Thoracic aorta (tissue), 2 donors: Measurements from ENCODE around the gene MAGEB1. TPM values are rescaled to one million over a fixed set of nuclear protein-coding genes. Genes with fewer than 3 reads are reported as not detected.

ENCODE experiments used
- ATAC-seq: fragments of 150-250 bp; one replicate; pipeline ENCODE4 v1.8.0; 2017; ENCODE audit warnings: low read depth; ENCODE audit not compliant: insufficient number of reproducible peaks, low FRiP score
- DNase-seq: peaks from one replicate; pipeline ENCODE4 v3.0.0-alpha.2; 2020; ENCODE audit warnings: low spot score
- H3K27ac ChIP-seq, 2 donors: fragments of 200-600 bp; sonication (generic); 1 replicate in 1 of 2; 2 replicates in 1 of 2; pipeline ENCODE4 v1.5.1; 2016; ENCODE audit warnings: mild to moderate bottlenecking in 2 of 2, moderate library complexity in 2 of 2
- H3K27me3 ChIP-seq: fragments of 200-600 bp; sonication (generic); replicated peaks from 2 replicates; pipeline ENCODE4 v1.6.0; 2016; ENCODE audit warnings: mild to moderate bottlenecking; ENCODE audit not compliant: insufficient read depth
- H3K36me3 ChIP-seq: fragments of 200-600 bp; sonication (generic); one replicate; pipeline ENCODE4 v1.5.1; 2016
- H3K4me1 ChIP-seq, 2 donors: fragments of 200-600 bp; sonication (generic); 1 replicate in 1 of 2; 2 replicates in 1 of 2; pipeline versions ENCODE4 v1.5.1 to v1.6.0; 2016; ENCODE audit warnings: low read depth in 2 of 2, mild to moderate bottlenecking in 1 of 2; ENCODE audit not compliant: control insufficient read depth in 1 of 2
- H3K4me3 ChIP-seq: fragments of 200-600 bp; sonication (generic); 2 replicates; pipeline ENCODE4 v1.5.1; 2016; ENCODE audit warnings: mild to moderate bottlenecking
- H3K9me3 ChIP-seq: fragments of 200-600 bp; sonication (generic); 2 replicates; pipeline ENCODE4 v1.5.1; 2016
- CTCF ChIP-seq: fragments of 200-600 bp; sonication (generic); IDR thresholded peaks from one replicate; pipeline ENCODE4 v1.5.1; 2019; ENCODE audit warnings: antibody characterized with exemption
- total RNA-seq, 2 donors: library from RNA; depleted of rRNA; stranded (reverse); fragments of >200 nt; gene quantifications; one replicate each; pipeline versions ENCODE4 v1.1.0 to v1.2.3, GENCODE V29; 2016

The MAGEB1 gene
- total RNA-seq, 2 donors from 2014 or later, result not detected

GRCh38 chrX:30283456-30284200 lies 36.7 kb downstream of the MAGEB1 start:
- H3K27me3 ChIP-seq, result no peaks in the 10 kb centered on the region
- no peaks in the 10 kb centered on the region for H3K4me1 ChIP-seq
- no peak overlapping the region for H3K4me3 ChIP-seq
- H3K27ac ChIP-seq, result peak overlapping the region in 1 of 2 donors; percentile 49
- no peaks in the 10 kb centered on the region for H3K36me3 ChIP-seq
- no peaks in the 10 kb centered on the region for H3K9me3 ChIP-seq
- no peak for TF ChIP-seq CTCF
- DNase-seq (no peak), ATAC-seq (peak; percentile 84)

GRCh38 chrX:30296408-30297254 lies 49.7 kb downstream of the MAGEB1 start:
- no peaks in the 10 kb centered on the region for H3K4me1 ChIP-seq
- no peak overlapping the region for H3K4me3 ChIP-seq
- DNase-seq (no peak), ATAC-seq (no peak)
- H3K27me3 ChIP-seq, result no peaks in the 10 kb centered on the region
- no peak overlapping the region for H3K27ac ChIP-seq
- H3K36me3 ChIP-seq, result no peaks in the 10 kb centered on the region
- no peak for TF ChIP-seq CTCF
- no peaks in the 10 kb centered on the region for H3K9me3 ChIP-seq

- no peak for DNase-seq
- Histone ChIP-seq H3K27ac (no peak overlapping the region), H3K9me3 (no peaks in the 10 kb centered on the region), H3K27me3 (no peaks in the 10 kb centered on the region), H3K4me1 (peaks cover 0 to 9% of the 10 kb centered on the region in 2 donors), H3K4me3 (no peak overlapping the region), H3K36me3 (no peaks in the 10 kb centered on the region)
- no peak for ATAC-seq
- TF ChIP-seq CTCF, result no peak
Measured at GRCh38 chrX:30301208-30301607, 54.3 kb downstream of the MAGEB1 start.

Other genes with a start within 250 kb of the MAGEB1 start
- gene MAGEB2, start 31.6 kb upstream of the MAGEB1 start, total RNA-seq, result not detected
- gene MAGEB3, start 16.5 kb upstream of the MAGEB1 start, total RNA-seq, result not detected
- gene MAGEB4, start 5.1 kb upstream of the MAGEB1 start, total RNA-seq, result not detected
- gene NR0B1, start 62.2 kb downstream of the MAGEB1 start, total RNA-seq, result under 1 TPM in 1 of 2 donors, not detected in 1; 0.81 TPM